Neuronal stem cell (in vitro differentiated cells): ENCODE results near the gene TMEM63A.

Source experiments
- DNase-seq: peaks from one replicate; pipeline ENCODE4 v3.0.0-alpha.2; 2013; ENCODE audit warnings: low spot score
- H2AFZ ChIP-seq: one replicate; pipeline ENCODE4 v1.6.1; 2013; ENCODE audit warnings: mild to moderate bottlenecking, low read length, inconsistent platforms
- H2AK5ac ChIP-seq: 2 replicates; pipeline ENCODE4 v1.6.1; 2013; ENCODE audit warnings: low read depth, mild to moderate bottlenecking, inconsistent platforms, low read length, moderate library complexity, mixed read lengths
- H2BK120ac ChIP-seq: 2 replicates; pipeline ENCODE4 v1.6.1; 2013; ENCODE audit warnings: low read depth, mild to moderate bottlenecking, inconsistent platforms, low read length, moderate library complexity, mixed read lengths
- H2BK12ac ChIP-seq: one replicate; pipeline ENCODE4 v1.6.1; 2013; ENCODE audit warnings: low read length, inconsistent platforms
- H2BK15ac ChIP-seq: 2 replicates; pipeline ENCODE4 v1.6.1; 2013; ENCODE audit warnings: mild to moderate bottlenecking, low read length, inconsistent platforms, mixed read lengths
- H2BK5ac ChIP-seq: one replicate; pipeline ENCODE4 v1.6.1; 2013; ENCODE audit warnings: inconsistent platforms, mild to moderate bottlenecking, low read length, moderate library complexity
- H3K14ac ChIP-seq: one replicate; pipeline ENCODE4 v1.6.1; 2013; ENCODE audit warnings: low read length, inconsistent platforms
- H3K18ac ChIP-seq: 2 replicates; pipeline ENCODE4 v1.6.1; 2013; ENCODE audit warnings: low read length, inconsistent platforms
- H3K23ac ChIP-seq: 2 replicates; pipeline ENCODE4 v1.6.1; 2013; ENCODE audit warnings: low read depth, mild to moderate bottlenecking, mixed read lengths, low read length, inconsistent platforms; ENCODE audit not compliant: poor library complexity
- H3K27ac ChIP-seq: replicated peaks from 3 replicates; pipeline ENCODE4 v1.5.1; 2013; ENCODE audit warnings: low read length, inconsistent platforms
- H3K27me3 ChIP-seq, 3 experiments: 2 replicates each; pipeline ENCODE4 v1.6.1; 2013; ENCODE audit warnings: low read length in 3 of 3, mild to moderate bottlenecking in 2 of 3, inconsistent platforms in 1 of 3, low read depth in 1 of 3, mixed read lengths in 1 of 3, moderate library complexity in 1 of 3; ENCODE audit not compliant: control insufficient read depth in 3 of 3, insufficient read depth in 3 of 3
- H3K36me3 ChIP-seq, 2 donors: replicated peaks in 1 of 2; 2 replicates each; pipeline ENCODE4 v1.6.1; 2013; ENCODE audit warnings: low read length in 2 of 2; ENCODE audit not compliant: control insufficient read depth in 2 of 2, insufficient read depth in 2 of 2
- H3K4ac ChIP-seq: 2 replicates; pipeline ENCODE4 v1.6.1; 2013; ENCODE audit warnings: inconsistent platforms, mild to moderate bottlenecking, low read length, moderate library complexity
- H3K4me1 ChIP-seq, 2 donors: 1 replicate in 1 of 2; 2 replicates in 1 of 2; pipeline ENCODE4 v1.6.1; 2013; ENCODE audit warnings: low read length in 2 of 2, low read depth in 1 of 2; ENCODE audit not compliant: control insufficient read depth in 2 of 2, insufficient read depth in 1 of 2
- H3K4me2 ChIP-seq: one replicate; pipeline ENCODE4 v1.6.1; 2013; ENCODE audit warnings: mild to moderate bottlenecking, low read length, inconsistent platforms; ENCODE audit not compliant: insufficient read depth, poor library complexity, severe bottlenecking
- H3K4me3 ChIP-seq, 2 donors: 2 replicates each; pipeline ENCODE4 v1.5.1; 2013; ENCODE audit warnings: low read length in 2 of 2, mild to moderate bottlenecking in 2 of 2, inconsistent platforms in 1 of 2, moderate library complexity in 1 of 2
- H3K79me1 ChIP-seq: one replicate; pipeline ENCODE4 v1.6.1; 2013; ENCODE audit warnings: low read depth, mild to moderate bottlenecking, inconsistent platforms, low read length, moderate library complexity
- H3K9ac ChIP-seq: one replicate; pipeline ENCODE4 v1.6.1; 2013; ENCODE audit warnings: mild to moderate bottlenecking, low read depth, low read length, inconsistent platforms; ENCODE audit not compliant: poor library complexity
- H3K9me3 ChIP-seq, 2 donors: replicated peaks in 1 of 2; 2 replicates each; pipeline versions ENCODE3 to v1.6.1; 2013; ENCODE audit warnings: low read length in 2 of 2, mild to moderate bottlenecking in 2 of 2, inconsistent platforms in 1 of 2, low read depth in 1 of 2, mixed read lengths in 1 of 2, moderate library complexity in 1 of 2; ENCODE audit not compliant: control insufficient read depth in 2 of 2, insufficient read depth in 1 of 2
- H4K8ac ChIP-seq: one replicate; pipeline ENCODE4 v1.6.1; 2013; ENCODE audit warnings: low read depth, mild to moderate bottlenecking, inconsistent platforms, low read length, moderate library complexity
- H4K91ac ChIP-seq: one replicate; pipeline ENCODE4 v1.6.1; 2013; ENCODE audit warnings: low read length, low read depth, mild to moderate bottlenecking, inconsistent platforms; ENCODE audit not compliant: poor library complexity
- WGBS, 2 donors: extraction: QIAGEN DNeasy Blood & Tissue Kit; methylation state at CpG; one replicate each; pipeline ENCODE4 v1.1.7; 2013; ENCODE audit warnings: missing lambda C conversion rate in 2 of 2, mixed read lengths in 1 of 2; ENCODE audit not compliant: insufficient read length in 2 of 2, insufficient replicate concordance in 1 of 2; ENCODE audit errors: extremely low coverage in 2 of 2; 5-methylcytosine and 5-hydroxymethylcytosine counted together

The TMEM63A gene

DNA sequence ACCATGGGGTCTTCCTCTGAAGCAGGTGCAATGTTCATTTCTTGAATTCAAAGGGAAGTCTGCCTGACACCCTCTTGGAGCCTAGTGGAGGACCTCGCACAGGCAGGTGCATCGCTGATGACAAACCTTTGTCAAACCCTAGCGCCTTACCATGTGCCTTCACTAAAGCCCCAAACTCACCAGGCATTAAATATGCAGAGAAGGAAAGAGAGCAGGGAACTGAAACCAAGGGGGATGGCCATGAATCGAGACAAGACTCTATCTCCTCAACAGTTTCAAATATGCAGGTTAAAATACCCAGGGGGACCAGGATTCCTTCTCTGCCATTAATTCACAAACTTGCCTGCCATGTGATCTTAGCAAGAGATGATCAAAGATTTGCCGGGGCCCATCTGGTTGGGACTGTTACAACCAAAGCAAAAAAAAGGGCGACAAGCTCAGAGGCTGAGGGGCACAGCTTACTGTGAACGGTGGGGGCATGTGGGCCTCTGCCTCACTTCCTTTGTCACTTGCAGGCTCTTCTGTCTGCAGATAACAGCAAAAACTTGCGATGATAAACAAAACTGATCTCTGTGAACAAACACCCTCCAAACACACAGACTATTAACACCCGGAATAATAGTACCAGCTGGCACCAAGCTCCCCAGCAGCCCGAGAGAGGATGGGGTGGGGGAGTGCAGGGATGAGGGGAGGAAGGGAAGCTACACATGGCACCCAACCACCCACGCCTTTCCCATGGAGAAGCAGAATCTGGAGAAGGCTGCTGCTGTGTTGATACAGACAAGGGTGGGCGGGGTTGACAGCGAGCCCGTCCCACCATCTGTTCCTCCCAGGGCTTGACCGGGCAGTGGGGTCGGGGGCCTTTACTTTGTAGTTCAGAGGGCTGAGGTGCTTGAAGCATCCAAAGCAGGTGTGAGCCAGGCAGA is 33.9 kb downstream of the TMEM63A start:
- H2AFZ ChIP-seq = no peak overlapping the region
- no peaks in the 10 kb centered on the region for H3K79me1 ChIP-seq
- peak overlapping the region; percentile 49 for H3K23ac ChIP-seq
- H3K9ac ChIP-seq = peak overlapping the region; percentile 31
- H3K9me3 ChIP-seq = peaks cover 0 to 6% of the 10 kb centered on the region in 2 donors
- no peak for DNase-seq
- no peak overlapping the region for H3K4ac ChIP-seq
- no peak overlapping the region for H2BK120ac ChIP-seq
- H2AK5ac ChIP-seq = no peak overlapping the region
- no peak overlapping the region for H3K4me2 ChIP-seq
- H3K14ac ChIP-seq = no peak overlapping the region
- no peak overlapping the region for H3K18ac ChIP-seq
- H3K36me3 ChIP-seq = peaks cover 9 to 53% of the 10 kb centered on the region in 2 donors
- peaks cover 0 to 4% of the 10 kb centered on the region in 2 donors for H3K4me1 ChIP-seq
- no peak overlapping the region for H4K91ac ChIP-seq
- no peak overlapping the region for H3K4me3 ChIP-seq
- H2BK15ac ChIP-seq = no peak overlapping the region
- no peak overlapping the region for H4K8ac ChIP-seq
- H2BK12ac ChIP-seq = no peak overlapping the region
- no CpG with 5 or more reads among the region's 16 CpGs for WGBS, 2 donors
- H2BK5ac ChIP-seq = no peak overlapping the region
- H3K27ac ChIP-seq = no peak overlapping the region
- no peaks in the 10 kb centered on the region for H3K27me3 ChIP-seq

DNA sequence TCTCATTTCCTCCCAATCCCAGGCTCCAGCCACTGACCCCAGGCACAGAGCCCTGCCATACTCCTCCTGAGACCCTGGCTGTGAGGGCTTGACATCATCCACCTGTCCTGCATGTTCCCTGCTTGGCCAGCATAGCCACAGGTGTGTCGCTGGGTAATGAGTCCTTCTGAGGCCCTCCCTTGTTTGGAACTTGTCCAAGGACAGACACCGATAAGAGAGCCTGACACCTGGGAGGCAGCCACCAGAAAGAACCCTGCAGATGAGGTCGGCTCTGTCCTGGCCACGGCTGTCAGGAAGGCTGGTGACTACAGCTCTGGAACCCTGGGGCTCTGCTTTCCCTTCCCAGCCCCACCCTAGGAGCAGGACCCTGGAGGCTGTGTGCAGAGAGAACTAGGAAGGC is 34.6 kb downstream of the TMEM63A start:
- Histone ChIP-seq H3K4ac (no peak overlapping the region), H2AFZ (no peak overlapping the region), H4K8ac (no peak overlapping the region), H3K4me1 (peaks cover 0 to 4% of the 10 kb centered on the region in 2 donors), H3K9ac (peak overlapping the region; percentile 31), H3K27ac (no peak overlapping the region), H2BK12ac (no peak overlapping the region), H2BK120ac (no peak overlapping the region), H4K91ac (no peak overlapping the region), H3K9me3 (peaks cover 0 to 6% of the 10 kb centered on the region in 2 donors), H3K14ac (no peak overlapping the region), H2BK15ac (no peak overlapping the region), H3K79me1 (no peaks in the 10 kb centered on the region), H3K4me2 (no peak overlapping the region), H3K18ac (no peak overlapping the region), H3K27me3 (no peaks in the 10 kb centered on the region), H3K36me3 (peaks cover 9 to 54% of the 10 kb centered on the region in 2 donors), H3K23ac (peak overlapping the region; percentile 87), H2AK5ac (no peak overlapping the region), H2BK5ac (no peak overlapping the region), H3K4me3 (no peak overlapping the region)
- no CpG with 5 or more reads among the region's 4 CpGs for WGBS, 2 donors
- no peak for DNase-seq

DNA sequence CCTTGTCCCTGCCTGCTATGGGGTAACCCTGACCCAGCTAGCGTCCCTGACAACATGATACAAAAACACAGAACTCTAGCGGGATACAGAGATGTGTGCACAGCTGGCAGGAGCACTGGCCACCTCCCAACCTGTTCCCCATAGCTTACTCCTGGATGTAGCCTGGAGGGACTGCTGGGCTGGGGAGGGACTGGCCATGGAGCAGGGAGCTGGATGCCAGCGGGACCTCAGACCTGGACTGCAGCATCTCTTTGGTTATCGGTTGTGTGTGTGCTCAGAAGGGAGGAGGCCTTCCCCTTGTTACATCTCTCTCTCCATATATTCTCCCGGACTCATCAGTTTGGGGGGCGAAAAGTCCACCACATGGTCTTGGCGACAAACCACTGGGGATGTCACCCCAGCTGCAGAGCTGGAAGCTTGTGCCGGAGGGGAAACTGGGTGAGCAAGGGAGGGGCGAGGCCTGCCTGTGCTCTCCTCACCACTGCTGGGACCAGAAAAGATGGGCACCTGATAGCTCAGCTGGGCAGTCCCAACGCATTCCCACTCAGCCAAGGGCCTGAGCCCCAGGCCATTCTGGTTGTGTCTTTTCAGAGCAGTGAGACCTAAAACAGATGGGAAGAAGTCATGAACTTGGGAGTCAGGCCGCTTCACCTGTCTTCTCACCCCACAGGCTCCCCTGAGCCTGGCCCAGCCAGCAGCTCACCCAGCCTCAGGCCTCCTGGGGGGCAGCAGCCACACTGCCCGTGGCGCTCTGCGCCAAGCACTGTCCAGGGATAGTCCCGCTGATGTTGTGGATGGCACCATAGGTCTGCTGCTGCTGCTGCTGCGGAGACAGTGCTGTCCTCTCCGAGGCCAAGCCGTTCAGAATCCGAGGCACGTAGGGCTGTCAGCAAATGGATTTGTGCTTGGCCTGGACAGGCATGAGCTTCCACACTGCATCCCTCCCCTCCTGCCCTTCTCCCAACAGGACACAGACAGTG is 35.6 kb downstream of the TMEM63A start:
- H3K4me3 ChIP-seq = no peak overlapping the region
- H2BK15ac ChIP-seq = no peak overlapping the region
- H3K4me2 ChIP-seq = no peak overlapping the region
- peak overlapping the region; percentile 89 for H4K8ac ChIP-seq
- no peak overlapping the region for H3K9ac ChIP-seq
- no peak overlapping the region for H2BK120ac ChIP-seq
- H3K36me3 ChIP-seq = peaks cover 9 to 51% of the 10 kb centered on the region in 2 donors
- no peak overlapping the region for H3K14ac ChIP-seq
- H3K27ac ChIP-seq = no peak overlapping the region
- H3K23ac ChIP-seq = no peak overlapping the region
- H3K4me1 ChIP-seq = peaks cover 0 to 4% of the 10 kb centered on the region in 2 donors
- H3K27me3 ChIP-seq = no peaks in the 10 kb centered on the region
- H3K9me3 ChIP-seq = peaks cover 0 to 6% of the 10 kb centered on the region in 2 donors
- no peak overlapping the region for H2BK5ac ChIP-seq
- no peak overlapping the region for H3K4ac ChIP-seq
- H2AFZ ChIP-seq = no peak overlapping the region
- no peaks in the 10 kb centered on the region for H3K79me1 ChIP-seq
- DNase-seq = no peak
- no peak overlapping the region for H2BK12ac ChIP-seq
- no peak overlapping the region for H2AK5ac ChIP-seq
- no CpG with 5 or more reads among the region's 20 CpGs for WGBS, 2 donors
- H3K18ac ChIP-seq = no peak overlapping the region
- no peak overlapping the region for H4K91ac ChIP-seq
